A673 (cell line): ENCODE data around the gene MYLK. TPM values are rescaled to one million over a fixed set of nuclear protein-coding genes. Genes with fewer than 3 reads are reported as not detected.
"Not testable (repeated sequence)": the region's sequence is repeated elsewhere in the genome, so short reads cannot be mapped to it uniquely, and the experiment has no call there.

ENCODE experiments used
- BruUV-seq: library from RNA; stranded (reverse); fragments of 400-500 nt; replicated peaks from 2 replicates; lab custom pipeline; 2021; lab: Mats Ljungman, UMichigan
- CTCF ChIA-PET: fragments of 300-600 bp; sonication (Branson Sonifier 250); formaldehyde crosslinking; loops from one replicate; lab custom pipeline; 2022; ENCODE audit warnings: antibody characterized with exemption; lab: Charles Lee
- POLR2A ChIA-PET: fragments of 300-600 bp; sonication (Branson Sonifier 250); formaldehyde crosslinking; loops from one replicate; lab custom pipeline; 2022; ENCODE audit warnings: antibody characterized with exemption; ENCODE audit not compliant: low non-redundant PET; lab: Charles Lee
- DNase-seq: peaks from one replicate; pipeline ENCODE4 v3.0.0-alpha.2; 2015; ENCODE audit warnings: low spot score
- H3K27ac ChIP-seq: fragments of 200-600 bp; sonication (generic); 2 replicates; pipeline ENCODE4 v1.5.1; 2016; ENCODE audit warnings: mixed run types, low read depth, mild to moderate bottlenecking, mixed read lengths, antibody characterized with exemption, low read length; ENCODE audit not compliant: poor library complexity, severe bottlenecking
- H3K27me3 ChIP-seq: fragments of 200-600 bp; sonication (generic); replicated peaks from 2 replicates; pipeline ENCODE4 v1.6.1; 2017; ENCODE audit warnings: mixed run types, low read depth, mild to moderate bottlenecking, mixed read lengths, antibody characterized with exemption, low read length; ENCODE audit not compliant: insufficient read depth, poor library complexity
- H3K36me3 ChIP-seq: fragments of 200-600 bp; sonication (generic); 2 replicates; pipeline ENCODE4 v1.6.1; 2016; ENCODE audit warnings: mixed run types, mild to moderate bottlenecking, mixed read lengths, antibody characterized with exemption, low read length; ENCODE audit not compliant: insufficient read depth, poor library complexity, severe bottlenecking
- H3K4me1 ChIP-seq: fragments of 200-600 bp; sonication (generic); 2 replicates; pipeline ENCODE4 v1.6.1; 2017; ENCODE audit warnings: mixed run types, mild to moderate bottlenecking, mixed read lengths, antibody characterized with exemption, low read length; ENCODE audit not compliant: insufficient read depth, poor library complexity, severe bottlenecking
- H3K4me3 ChIP-seq: fragments of 200-600 bp; sonication (generic); 2 replicates; pipeline ENCODE4 v1.5.1; 2016; ENCODE audit warnings: low read depth, mixed run types, mild to moderate bottlenecking, mixed read lengths, low read length; ENCODE audit not compliant: poor library complexity, severe bottlenecking
- H3K9me3 ChIP-seq: fragments of 200-600 bp; sonication (generic); 2 replicates; pipeline ENCODE4 v1.6.1; 2016; ENCODE audit warnings: mixed run types, low read depth, mild to moderate bottlenecking, mixed read lengths, antibody characterized with exemption, low read length; ENCODE audit not compliant: poor library complexity, severe bottlenecking
- EZH2 ChIP-seq: fragments of 200-600 bp; sonication (generic); IDR thresholded peaks from 2 replicates; pipeline ENCODE4 v1.6.1; 2017; ENCODE audit warnings: borderline replicate concordance, low read depth, mild to moderate bottlenecking, mixed read lengths, antibody characterized with exemption, low read length; ENCODE audit not compliant: poor library complexity, severe bottlenecking
- intact Hi-C: fragments of 100-400 bp; cut with micrococcal nuclease; formaldehyde crosslinking; loops from one replicate; pipeline ENCODE4 v1.10.0; 2022; ENCODE audit not compliant: unreplicated experiment
- total RNA-seq: library from RNA; stranded (reverse); gene quantifications from 2 replicates; pipeline ENCODE4 v1.2.3, GENCODE V29; 2021
- TF ChIP-seq, protein P1 (sequence below): fragments of 300-800, 200-600 bp; sonication (generic); conservative IDR thresholded peaks from 2 replicates; pipeline ENCODE4 v1.5.1; 2017; ENCODE audit warnings: low read depth, mild to moderate bottlenecking, antibody characterized with exemption, low read length, moderate library complexity, mixed read lengths

MYLK gene
- total RNA-seq, 1 experiment from 2014 or later: 3.9 TPM

DNA sequence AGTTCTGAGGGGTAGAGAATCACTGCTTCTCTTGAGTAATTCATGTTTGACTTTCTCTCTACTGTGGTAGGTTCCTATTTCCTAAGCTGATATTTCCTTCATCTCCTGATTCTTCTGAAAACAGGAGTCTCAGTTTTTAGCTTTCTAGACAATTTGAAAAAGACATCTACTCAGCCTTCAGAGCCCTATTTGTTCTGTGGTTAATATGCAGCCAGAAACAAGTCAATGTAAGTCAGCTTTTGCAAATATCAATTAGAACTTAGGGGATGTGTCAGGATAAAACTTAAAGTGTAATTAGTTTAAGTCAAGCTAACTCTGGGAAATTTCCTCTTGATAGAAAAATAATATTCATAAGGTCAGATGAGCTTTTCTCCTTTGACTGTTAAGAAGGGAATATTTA, 277.6 kb downstream of the MYLK start:
- ChIA-PET CTCF (no interaction called here), POLR2A (no interaction called here)
- H3K4me3 ChIP-seq: no peak overlapping the region
- no peaks in the 10 kb centered on the region for H3K9me3 ChIP-seq
- intact Hi-C loops: no loop called here
- TF ChIP-seq, protein P1, sequence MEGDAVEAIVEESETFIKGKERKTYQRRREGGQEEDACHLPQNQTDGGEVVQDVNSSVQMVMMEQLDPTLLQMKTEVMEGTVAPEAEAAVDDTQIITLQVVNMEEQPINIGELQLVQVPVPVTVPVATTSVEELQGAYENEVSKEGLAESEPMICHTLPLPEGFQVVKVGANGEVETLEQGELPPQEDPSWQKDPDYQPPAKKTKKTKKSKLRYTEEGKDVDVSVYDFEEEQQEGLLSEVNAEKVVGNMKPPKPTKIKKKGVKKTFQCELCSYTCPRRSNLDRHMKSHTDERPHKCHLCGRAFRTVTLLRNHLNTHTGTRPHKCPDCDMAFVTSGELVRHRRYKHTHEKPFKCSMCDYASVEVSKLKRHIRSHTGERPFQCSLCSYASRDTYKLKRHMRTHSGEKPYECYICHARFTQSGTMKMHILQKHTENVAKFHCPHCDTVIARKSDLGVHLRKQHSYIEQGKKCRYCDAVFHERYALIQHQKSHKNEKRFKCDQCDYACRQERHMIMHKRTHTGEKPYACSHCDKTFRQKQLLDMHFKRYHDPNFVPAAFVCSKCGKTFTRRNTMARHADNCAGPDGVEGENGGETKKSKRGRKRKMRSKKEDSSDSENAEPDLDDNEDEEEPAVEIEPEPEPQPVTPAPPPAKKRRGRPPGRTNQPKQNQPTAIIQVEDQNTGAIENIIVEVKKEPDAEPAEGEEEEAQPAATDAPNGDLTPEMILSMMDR: no peak
- no peak for TF ChIP-seq EZH2
- no peaks in the 10 kb centered on the region for H3K27me3 ChIP-seq
- DNase-seq: no peak
- H3K4me1 ChIP-seq: peaks cover 3% of the 10 kb centered on the region
- H3K36me3 ChIP-seq: no peaks in the 10 kb centered on the region
- no peak overlapping the region for H3K27ac ChIP-seq
- BruUV-seq: no TSS peak

DNA sequence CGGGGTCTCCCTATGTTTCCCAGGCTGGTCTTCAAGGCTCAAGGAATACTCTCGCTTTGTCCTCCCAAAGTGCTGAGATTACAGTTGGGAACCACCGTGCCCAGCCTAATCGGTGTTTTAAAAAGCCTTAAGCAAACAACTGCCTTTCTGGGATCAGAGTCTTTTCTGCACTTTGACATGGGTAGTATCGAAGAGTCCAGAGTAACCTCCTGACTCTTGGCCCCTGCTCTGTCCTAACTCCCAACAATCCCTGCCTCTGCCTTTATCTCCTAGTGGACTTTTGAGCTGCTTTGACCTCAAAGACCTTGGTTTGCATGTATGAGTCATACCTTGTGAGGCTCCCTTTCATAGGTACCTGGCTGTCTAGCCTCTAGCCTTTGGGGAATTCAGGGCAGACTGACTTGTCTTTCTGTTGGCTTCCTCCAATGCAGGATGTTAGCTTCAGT, 278.3 kb downstream of the MYLK start:
- H3K4me1 ChIP-seq: peaks cover 3% of the 10 kb centered on the region

DNA sequence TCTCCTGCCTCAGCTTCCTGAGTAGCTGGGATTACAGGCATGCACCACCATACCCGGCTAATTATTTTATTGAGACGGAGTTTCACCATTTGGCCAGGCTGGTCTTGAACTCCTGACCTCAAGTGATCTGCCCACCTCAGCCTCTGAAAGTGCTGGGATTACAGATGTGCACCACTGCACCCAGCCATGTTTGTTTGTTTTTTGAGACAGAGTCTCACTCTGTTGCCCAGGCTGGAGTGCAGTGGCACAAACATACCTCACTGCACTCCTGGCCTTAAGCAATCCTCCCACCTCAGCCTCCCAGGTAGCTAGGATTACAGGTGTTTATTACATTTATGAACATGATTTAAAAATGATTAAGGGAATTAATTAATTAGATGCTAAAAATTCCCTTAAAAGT, 281.0 kb downstream of the MYLK start:
- DNase-seq, BruUV-seq, intact Hi-C loops, H3K27me3 ChIP-seq, CTCF ChIA-PET, H3K4me3 ChIP-seq, H3K9me3 ChIP-seq, H3K4me1 ChIP-seq, H3K36me3 ChIP-seq, H3K27ac ChIP-seq, POLR2A ChIA-PET: not testable (repeated sequence)

More for the DNA sequence above, 278.3 kb downstream of the MYLK start:
- no peaks in the 10 kb centered on the region for H3K9me3 ChIP-seq
- ChIA-PET CTCF (no interaction called here), POLR2A (no interaction called here)
- intact Hi-C loops: no loop called here
- H3K27me3 ChIP-seq: no peaks in the 10 kb centered on the region
- DNase-seq: no peak
- TF ChIP-seq, protein P1: no peak
- no peak for TF ChIP-seq EZH2
- H3K4me3 ChIP-seq: no peak overlapping the region
- H3K27ac ChIP-seq: no peak overlapping the region
- no TSS peak for BruUV-seq
- no peaks in the 10 kb centered on the region for H3K36me3 ChIP-seq

- POLR2A ChIA-PET: interaction anchor here (0.6 kb wide), 1 partner anchor 662 kb away, joined by 3 read pairs; no protein-coding TSS in a partner anchor
- intact Hi-C loops: no loop called here
- DNase-seq: peak; percentile 41
- H3K27ac ChIP-seq: no peak overlapping the region
- no peaks in the 10 kb centered on the region for H3K36me3 ChIP-seq
- H3K4me3 ChIP-seq: no peak overlapping the region
- no TSS peak for BruUV-seq
- TF ChIP-seq, protein P1: no peak
- TF ChIP-seq EZH2: no peak
- CTCF ChIA-PET: no interaction called here
- H3K9me3 ChIP-seq: no peaks in the 10 kb centered on the region
- no peaks in the 10 kb centered on the region for H3K27me3 ChIP-seq
- no peaks in the 10 kb centered on the region for H3K4me1 ChIP-seq
Observed at GRCh38 chr3:123602325-123602724, 281.8 kb downstream of the MYLK start.

- H3K4me3 ChIP-seq, intact Hi-C loops: not testable (repeated sequence)
Observed at GRCh38 chr3:123600863-123601262, 283.3 kb downstream of the MYLK start.

More at GRCh38 chr3:123600863-123601262, 283.3 kb downstream of the MYLK start:
- CTCF ChIA-PET, BruUV-seq, H3K27ac ChIP-seq, POLR2A ChIA-PET, H3K36me3 ChIP-seq, H3K27me3 ChIP-seq, H3K4me1 ChIP-seq, H3K9me3 ChIP-seq, DNase-seq: not testable (repeated sequence)
